Stimulated activated CD4-positive, alpha-beta T cell treated with anti-CD3 and anti-CD28 coated beads, Interleukin-1b, Interleukin-23, amount 100 ng/mL, for 24 hours (primary cell): ENCODE data around the gene TAS2R4.
"Not testable (repeated sequence)": the region's sequence is repeated elsewhere in the genome, so short reads cannot be mapped to it uniquely, and the experiment has no call there.

Experiments
- DNase-seq, 4 experiments: peaks; one replicate each; pipeline ENCODE4 v3.0.0-alpha.2; 2020; ENCODE audit warnings: low read depth in 4 of 4, low spot score in 1 of 4

The TAS2R4 gene

DNA sequence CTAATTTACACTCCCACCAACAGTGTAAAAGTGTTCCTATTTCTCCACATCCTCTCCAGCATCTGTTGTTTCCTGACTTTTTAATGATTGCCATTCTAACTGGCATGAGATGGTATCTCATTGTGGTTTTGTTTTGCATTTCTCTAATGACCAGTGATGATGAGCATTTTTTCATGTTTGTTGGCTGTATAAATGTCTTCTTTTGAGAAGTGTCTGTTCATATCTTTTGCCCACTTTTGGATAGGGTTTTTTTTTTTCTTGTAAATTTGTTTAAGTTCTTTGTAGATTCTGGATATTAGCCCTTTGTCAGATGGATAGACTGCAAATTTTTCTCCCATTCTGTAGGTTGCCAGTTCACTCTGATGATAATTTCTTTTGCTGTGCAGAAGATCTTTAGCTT lies 46.0 kb downstream of the TAS2R4 start:
- not testable (repeated sequence) for DNase-seq
